RWPE2 (cell line): ENCODE results near the gene CYP26C1.
A peak's percentile ranks its signal among the peaks of the same experiment; 100 is the strongest.

Experiments used
- ATAC-seq: fragments of 200-7000 bp; cut with Tn5 transposase; 3 replicates; pipeline ENCODE4 v1.9.1; 2021; ENCODE audit warnings: low read depth
- DNase-seq: peaks from one replicate; pipeline ENCODE4 v3.0.0-alpha.2; 2020; ENCODE audit warnings: low spot score
- H3K27ac ChIP-seq: fragments of 450-650 bp; 2 replicates; pipeline ENCODE4 v1.5.1; 2017; ENCODE audit warnings: mild to moderate bottlenecking; ENCODE audit not compliant: poor library complexity, severe bottlenecking
- H3K27me3 ChIP-seq: fragments of 250-450 bp; sonication (Bioruptor Pico); 2 replicates; pipeline ENCODE4 v1.5.1; 2021; ENCODE audit warnings: mild to moderate bottlenecking, moderate library complexity; ENCODE audit not compliant: insufficient read depth, poor library complexity, severe bottlenecking
- H3K36me3 ChIP-seq: fragments of 250-450 bp; sonication (Bioruptor Pico); 2 replicates; pipeline ENCODE4 v1.5.1; 2020; ENCODE audit warnings: low read depth, mild to moderate bottlenecking, moderate library complexity
- H3K4me1 ChIP-seq: fragments of 250-450 bp; sonication (Bioruptor Pico); 2 replicates; pipeline ENCODE4 v1.5.1; 2021; ENCODE audit warnings: mild to moderate bottlenecking, moderate library complexity; ENCODE audit not compliant: insufficient read depth, poor library complexity, severe bottlenecking
- H3K4me3 ChIP-seq: fragments of 250-450 bp; sonication (Bioruptor Pico); 2 replicates; pipeline ENCODE4 v1.5.1; 2021; ENCODE audit warnings: mild to moderate bottlenecking, moderate library complexity; ENCODE audit not compliant: severe bottlenecking
- H3K9me3 ChIP-seq: fragments of 250-450 bp; sonication (Bioruptor Pico); 2 replicates; pipeline ENCODE4 v1.5.1; 2021; ENCODE audit warnings: mild to moderate bottlenecking, moderate library complexity; ENCODE audit not compliant: severe bottlenecking
- TF ChIP-seq, protein P1 (sequence below): fragments of 450-650 bp; IDR thresholded peaks from one replicate; pipeline ENCODE4 v1.5.1; 2017; ENCODE audit warnings: mild to moderate bottlenecking, moderate library complexity; ENCODE audit not compliant: poor library complexity, severe bottlenecking

CYP26C1 gene

GRCh38 chr10:93073539-93074146 is 13.0 kb downstream of the CYP26C1 start, which contains the start of gene CYP26A1:
Gene CYP26A1 (plus strand): TSS chr10:93073893. CDS start chr10:93073935, 42 bp downstream.
- H3K27me3 ChIP-seq, result peaks cover 70% of the 10 kb centered on the region
- no peaks in the 10 kb centered on the region for H3K9me3 ChIP-seq
- DNase-seq (no peak), ATAC-seq (peak; percentile 26; the same call in 1 of the 3 replicates)
- TF ChIP-seq, protein P1, sequence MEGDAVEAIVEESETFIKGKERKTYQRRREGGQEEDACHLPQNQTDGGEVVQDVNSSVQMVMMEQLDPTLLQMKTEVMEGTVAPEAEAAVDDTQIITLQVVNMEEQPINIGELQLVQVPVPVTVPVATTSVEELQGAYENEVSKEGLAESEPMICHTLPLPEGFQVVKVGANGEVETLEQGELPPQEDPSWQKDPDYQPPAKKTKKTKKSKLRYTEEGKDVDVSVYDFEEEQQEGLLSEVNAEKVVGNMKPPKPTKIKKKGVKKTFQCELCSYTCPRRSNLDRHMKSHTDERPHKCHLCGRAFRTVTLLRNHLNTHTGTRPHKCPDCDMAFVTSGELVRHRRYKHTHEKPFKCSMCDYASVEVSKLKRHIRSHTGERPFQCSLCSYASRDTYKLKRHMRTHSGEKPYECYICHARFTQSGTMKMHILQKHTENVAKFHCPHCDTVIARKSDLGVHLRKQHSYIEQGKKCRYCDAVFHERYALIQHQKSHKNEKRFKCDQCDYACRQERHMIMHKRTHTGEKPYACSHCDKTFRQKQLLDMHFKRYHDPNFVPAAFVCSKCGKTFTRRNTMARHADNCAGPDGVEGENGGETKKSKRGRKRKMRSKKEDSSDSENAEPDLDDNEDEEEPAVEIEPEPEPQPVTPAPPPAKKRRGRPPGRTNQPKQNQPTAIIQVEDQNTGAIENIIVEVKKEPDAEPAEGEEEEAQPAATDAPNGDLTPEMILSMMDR, result no peak
- H3K27ac ChIP-seq, result no peak within 1 kb of the TSS
- no peaks in the 10 kb centered on the region for H3K36me3 ChIP-seq
- H3K4me3 ChIP-seq, result no peak within 1 kb of the TSS
- H3K4me1 ChIP-seq, result no peaks in the 10 kb centered on the region

- no peaks in the 10 kb centered on the region for H3K36me3 ChIP-seq
- no peak overlapping the region for H3K27ac ChIP-seq
- no peak for DNase-seq
- H3K4me3 ChIP-seq, result no peak overlapping the region
- H3K9me3 ChIP-seq, result no peaks in the 10 kb centered on the region
- H3K4me1 ChIP-seq, result no peaks in the 10 kb centered on the region
- TF ChIP-seq, protein P1, result peak; percentile 22
- H3K27me3 ChIP-seq, result peaks cover 64% of the 10 kb centered on the region
- ATAC-seq, result no peak; the same call in 2 of the 3 replicates
These were observed 13.6 kb downstream of the CYP26C1 start for GRCh38 chr10:93074147-93074596.

DNA sequence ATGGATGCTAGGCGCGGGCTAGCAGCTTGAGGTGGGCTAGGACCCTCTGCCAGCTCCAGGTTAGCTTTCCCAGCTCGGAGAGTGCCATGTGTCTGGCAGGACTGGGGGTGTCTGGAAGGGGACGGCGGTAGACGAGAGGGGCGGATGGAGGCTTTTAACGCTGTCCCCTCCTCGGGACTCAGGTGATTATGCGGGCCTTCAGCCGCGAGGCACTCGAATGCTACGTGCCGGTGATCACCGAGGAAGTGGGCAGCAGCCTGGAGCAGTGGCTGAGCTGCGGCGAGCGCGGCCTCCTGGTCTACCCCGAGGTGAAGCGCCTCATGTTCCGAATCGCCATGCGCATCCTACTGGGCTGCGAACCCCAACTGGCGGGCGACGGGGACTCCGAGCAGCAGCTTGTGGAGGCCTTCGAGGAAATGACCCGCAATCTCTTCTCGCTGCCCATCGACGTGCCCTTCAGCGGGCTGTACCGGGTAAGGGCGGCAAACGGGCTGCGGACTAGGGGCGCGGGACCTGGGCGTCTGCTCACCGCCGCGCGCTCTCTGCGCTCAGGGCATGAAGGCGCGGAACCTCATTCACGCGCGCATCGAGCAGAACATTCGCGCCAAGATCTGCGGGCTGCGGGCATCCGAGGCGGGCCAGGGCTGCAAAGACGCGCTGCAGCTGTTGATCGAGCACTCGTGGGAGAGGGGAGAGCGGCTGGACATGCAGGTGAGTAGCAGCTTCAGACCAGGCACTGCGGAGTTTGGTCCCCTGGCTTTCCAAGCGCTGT is 14.2 kb downstream of the CYP26C1 start:
- Histone ChIP-seq H3K27me3 (peaks cover 62% of the 10 kb centered on the region), H3K4me1 (no peaks in the 10 kb centered on the region), H3K9me3 (no peaks in the 10 kb centered on the region), H3K36me3 (no peaks in the 10 kb centered on the region), H3K4me3 (no peak overlapping the region), H3K27ac (no peak overlapping the region)
- ATAC-seq (no peak), DNase-seq (no peak)
- TF ChIP-seq, protein P1, result no peak

DNA sequence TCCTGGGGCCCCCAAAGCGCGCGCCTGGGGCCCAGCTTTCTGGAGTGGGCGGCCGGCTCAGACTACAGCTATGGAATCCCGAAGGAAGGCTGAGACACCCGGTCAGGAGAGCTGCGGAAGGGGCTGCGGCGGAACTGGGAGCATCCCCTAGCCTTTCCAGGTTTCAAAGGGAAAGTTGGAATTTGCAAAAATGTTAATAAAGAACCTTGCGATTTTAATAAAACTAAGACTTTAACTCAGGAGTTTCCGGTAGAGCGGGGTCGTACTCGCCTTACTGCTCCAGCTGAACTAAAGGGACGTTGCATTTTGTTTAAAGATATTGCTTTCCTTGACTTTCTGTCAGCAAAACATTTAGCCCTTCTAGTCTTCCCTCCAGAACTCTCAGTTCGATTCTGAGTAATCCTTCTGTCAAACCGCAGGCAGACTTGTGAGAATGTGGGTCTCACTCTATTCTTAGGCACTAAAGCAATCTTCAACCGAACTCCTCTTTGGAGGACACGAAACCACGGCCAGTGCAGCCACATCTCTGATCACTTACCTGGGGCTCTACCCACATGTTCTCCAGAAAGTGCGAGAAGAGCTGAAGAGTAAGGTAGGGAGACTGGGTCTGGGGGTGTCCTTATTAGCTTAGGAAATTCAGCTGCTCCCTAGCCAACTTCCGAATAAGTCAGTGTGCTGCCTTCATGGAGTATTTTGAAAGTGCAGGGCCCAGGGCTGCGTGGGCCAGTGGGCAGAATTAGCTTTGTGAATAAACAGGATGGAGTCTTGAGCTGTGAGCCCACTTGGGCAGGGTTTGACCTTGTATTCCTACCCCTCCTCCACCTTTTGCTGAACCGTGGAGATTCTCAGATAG is 15.0 kb downstream of the CYP26C1 start:
- Histone ChIP-seq H3K27ac (no peak overlapping the region), H3K27me3 (peaks cover 62% of the 10 kb centered on the region), H3K4me1 (no peaks in the 10 kb centered on the region), H3K4me3 (no peak overlapping the region), H3K36me3 (no peaks in the 10 kb centered on the region), H3K9me3 (no peaks in the 10 kb centered on the region)
- TF ChIP-seq, protein P1, result no peak
- DNase-seq (no peak), ATAC-seq (no peak)
